WI38 (cell line): ENCODE data around the gene ZBTB37.
"Not testable (repeated sequence)": the region's sequence is repeated elsewhere in the genome, so short reads cannot be mapped to it uniquely, and the experiment has no call there.

Source experiments
- H3K4me3 ChIP-seq: 2 replicates; pipeline ENCODE4 v1.5.1; 2011; ENCODE audit warnings: low read depth, mild to moderate bottlenecking, control low read depth, low read length
- TF ChIP-seq, protein P1 (sequence below): IDR thresholded peaks from 2 replicates; pipeline ENCODE4 v1.5.1; 2012; ENCODE audit warnings: low read depth, mild to moderate bottlenecking, control low read depth, low read length

The ZBTB37 gene

DNA sequence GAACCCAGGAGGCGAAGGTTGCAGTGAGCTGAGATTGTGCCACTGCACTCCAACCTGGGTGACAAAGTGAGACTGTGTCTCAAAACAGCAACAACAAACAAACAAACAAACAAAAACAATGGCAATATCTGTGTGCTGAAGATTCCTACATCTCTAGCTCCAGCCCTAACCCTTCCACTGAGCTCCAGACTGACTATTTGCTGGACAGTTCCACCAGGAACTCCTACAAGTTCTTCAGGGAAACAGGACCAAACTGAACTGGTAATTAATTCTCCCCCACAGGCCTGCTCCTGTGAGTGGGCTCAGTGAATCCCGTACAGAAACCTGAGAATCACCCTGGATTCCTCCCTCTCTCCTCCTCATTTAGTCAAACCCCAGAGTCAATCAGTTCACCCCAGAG, 47.4 kb downstream of the ZBTB37 start:
- H3K4me3 ChIP-seq: no peak overlapping the region
- TF ChIP-seq, protein P1, sequence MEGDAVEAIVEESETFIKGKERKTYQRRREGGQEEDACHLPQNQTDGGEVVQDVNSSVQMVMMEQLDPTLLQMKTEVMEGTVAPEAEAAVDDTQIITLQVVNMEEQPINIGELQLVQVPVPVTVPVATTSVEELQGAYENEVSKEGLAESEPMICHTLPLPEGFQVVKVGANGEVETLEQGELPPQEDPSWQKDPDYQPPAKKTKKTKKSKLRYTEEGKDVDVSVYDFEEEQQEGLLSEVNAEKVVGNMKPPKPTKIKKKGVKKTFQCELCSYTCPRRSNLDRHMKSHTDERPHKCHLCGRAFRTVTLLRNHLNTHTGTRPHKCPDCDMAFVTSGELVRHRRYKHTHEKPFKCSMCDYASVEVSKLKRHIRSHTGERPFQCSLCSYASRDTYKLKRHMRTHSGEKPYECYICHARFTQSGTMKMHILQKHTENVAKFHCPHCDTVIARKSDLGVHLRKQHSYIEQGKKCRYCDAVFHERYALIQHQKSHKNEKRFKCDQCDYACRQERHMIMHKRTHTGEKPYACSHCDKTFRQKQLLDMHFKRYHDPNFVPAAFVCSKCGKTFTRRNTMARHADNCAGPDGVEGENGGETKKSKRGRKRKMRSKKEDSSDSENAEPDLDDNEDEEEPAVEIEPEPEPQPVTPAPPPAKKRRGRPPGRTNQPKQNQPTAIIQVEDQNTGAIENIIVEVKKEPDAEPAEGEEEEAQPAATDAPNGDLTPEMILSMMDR: no peak

DNA sequence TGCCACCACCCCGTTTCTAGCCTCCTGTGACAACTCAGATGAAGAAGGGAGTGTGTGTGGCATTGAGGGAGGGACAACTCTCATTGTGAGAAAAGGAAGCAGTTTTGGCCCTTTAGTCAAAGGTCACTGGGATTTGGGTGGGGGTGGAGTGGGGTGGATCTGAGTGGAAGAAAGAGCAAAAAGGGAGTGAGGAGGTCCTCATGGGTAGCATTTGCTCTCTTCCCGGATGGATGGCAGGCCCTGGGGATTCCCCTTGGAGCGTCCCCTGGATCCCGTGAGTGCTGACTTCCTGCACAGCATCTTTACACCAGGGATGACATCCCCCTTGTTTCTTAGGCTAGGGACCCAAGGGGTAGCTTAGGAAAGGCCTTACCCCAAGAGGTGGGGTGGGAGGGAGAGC, 48.5 kb downstream of the ZBTB37 start:
- TF ChIP-seq, protein P1: no peak
- H3K4me3 ChIP-seq: no peak overlapping the region

DNA sequence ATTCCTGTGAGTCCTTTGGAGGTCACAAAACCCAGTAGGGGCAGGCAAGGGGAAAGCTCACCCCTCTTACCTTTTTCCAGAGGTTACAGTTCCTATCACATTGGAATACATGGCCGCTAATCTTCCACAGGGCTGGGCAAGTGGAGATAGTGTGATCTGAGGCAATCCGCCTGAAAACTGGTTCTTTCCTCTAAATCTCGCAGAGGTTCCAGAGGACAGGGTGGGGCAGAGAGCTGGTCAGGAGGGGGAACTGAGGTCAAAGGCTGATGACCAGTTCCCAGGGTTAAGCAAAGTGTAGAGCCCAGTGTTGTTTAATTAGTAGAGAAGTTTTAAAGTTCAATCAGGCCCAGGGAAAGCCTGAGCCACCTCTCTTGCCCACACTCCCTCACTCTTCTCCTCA, 49.0 kb downstream of the ZBTB37 start, which contains the start of gene SERPINC1:
Gene SERPINC1, minus strand, starts transcription at position 179 of the 400 bp plus-strand sequence. Its CDS starts 68 bp downstream, at position 111.
- H3K4me3 ChIP-seq: no peak within 1 kb of the TSS
- TF ChIP-seq, protein P1: no peak

DNA sequence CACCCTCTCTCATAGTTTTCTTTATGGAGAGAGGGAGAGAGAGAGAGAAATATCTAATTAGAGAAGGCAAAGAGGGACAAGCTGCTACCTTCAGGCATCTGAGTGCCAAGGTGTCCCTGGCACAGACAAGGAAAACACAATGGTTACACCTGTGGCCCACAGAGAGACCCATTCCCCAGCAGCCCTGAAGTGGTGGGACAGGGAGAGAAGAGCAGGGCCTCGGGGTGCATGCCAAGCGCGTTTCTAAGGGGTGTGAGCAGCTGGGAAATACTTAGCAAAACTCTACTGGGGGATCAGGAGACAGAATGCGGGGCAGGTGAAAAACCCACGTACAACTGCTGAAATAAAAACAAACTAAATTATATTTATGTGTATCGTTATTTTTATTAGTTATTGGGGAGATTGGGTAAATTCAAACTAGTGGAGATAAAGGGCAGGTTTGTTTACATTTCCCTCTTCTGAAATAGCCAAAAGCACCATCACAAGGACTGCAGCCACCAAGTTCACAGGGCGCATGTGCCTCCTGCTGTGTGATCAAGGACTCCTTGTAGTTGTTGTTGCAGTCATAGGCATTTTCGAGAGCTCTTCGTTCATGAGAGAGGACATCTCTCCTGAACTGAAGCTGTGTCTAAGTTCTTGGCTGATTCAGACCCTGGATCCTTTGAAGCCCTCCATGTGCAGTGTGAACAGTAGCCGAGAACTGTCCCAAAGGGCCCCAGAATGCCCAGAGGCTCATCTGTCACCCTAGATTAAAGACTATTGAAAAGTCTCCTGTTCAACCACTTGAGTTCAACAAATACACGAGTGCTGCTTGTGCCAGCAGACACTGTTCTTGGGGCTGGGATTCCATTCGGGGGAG, 49.7 kb downstream of the ZBTB37 start:
- TF ChIP-seq, protein P1: no peak
- H3K4me3 ChIP-seq: no peak overlapping the region

DNA sequence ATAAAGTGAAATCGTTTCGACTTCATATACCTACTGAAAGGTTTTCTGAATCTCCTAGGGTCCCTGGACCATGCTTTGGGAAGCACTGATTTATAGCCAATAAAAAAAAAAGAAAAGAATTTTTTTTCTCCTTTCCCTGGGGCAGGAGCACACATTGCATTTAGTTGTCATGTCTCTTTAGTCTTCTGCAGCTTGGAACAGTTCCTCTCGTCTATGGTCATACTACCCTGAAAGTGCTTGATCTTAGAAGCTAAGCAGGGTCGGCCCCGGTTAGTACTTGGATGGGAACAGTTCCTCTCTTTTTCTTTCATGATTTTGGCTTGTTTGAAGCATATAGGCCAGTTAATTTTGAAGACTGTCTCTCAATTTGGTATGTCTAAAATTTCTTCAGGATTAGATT, 52.7 kb downstream of the ZBTB37 start:
- no peak overlapping the region for H3K4me3 ChIP-seq
- TF ChIP-seq, protein P1: no peak

DNA sequence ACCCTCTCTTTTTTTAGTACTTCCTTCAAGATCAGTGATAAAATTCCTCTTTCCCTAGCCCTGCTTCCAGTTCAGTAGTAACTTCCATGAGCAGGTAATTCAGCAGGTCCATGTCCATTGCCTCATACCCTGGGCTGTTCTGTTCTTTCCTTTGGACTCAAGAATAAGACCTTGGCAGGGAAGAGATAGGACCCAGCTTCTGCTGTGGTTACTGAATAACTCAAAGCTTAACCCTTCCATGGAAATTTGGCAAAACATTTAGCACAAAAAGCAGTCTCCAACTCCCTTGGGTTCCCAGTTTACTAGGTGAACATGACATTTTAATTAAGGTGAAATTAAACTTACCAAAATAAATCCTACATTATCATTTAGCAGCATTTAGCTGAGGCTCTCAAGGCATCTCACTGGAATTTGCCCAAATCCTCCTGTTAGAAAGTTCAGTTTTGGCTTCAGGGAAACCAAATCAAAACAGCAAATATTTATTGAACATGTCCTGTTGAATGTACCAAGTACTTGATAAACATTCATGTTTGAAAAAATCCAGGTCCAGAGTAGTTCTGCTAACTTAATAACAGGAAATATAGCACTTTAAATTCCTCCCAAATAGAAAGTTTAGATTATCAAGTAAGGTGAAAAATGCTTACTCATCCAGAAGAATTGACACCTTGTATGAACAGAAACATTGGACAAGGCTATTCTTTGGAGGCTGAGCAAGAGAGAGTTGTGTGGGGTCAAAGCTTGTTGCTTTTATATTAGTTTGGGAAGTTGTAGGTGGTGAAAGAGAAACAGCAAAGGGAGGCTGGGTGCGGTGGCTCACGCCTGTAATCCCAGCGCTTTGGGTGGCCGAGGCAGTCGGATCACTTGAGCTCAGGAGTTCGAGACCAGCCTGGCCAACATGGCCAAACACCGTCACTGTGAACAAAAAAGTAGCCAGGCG, 57.4 kb downstream of the ZBTB37 start:
- no peak overlapping the region for H3K4me3 ChIP-seq
- TF ChIP-seq, protein P1: no peak

DNA sequence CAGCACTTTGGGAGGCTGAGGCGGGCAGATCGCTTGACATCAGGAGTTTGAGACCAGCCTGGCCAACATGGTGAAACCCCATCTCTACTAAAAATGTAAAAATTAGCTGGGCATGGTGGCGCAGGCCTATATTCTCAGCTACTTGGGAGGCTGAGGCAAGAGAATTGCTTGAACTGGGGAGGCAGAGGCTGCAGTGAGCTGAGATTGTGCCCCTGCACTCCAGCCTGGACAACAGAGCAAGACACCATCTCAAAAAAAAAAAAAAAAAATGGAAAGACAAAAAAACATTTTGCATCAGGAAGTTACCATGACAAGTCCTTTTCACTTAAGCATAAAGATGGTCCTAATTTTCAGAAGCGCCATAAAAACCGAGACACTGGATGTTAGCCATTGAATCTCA, 62.4 kb downstream of the ZBTB37 start:
- not testable (repeated sequence) for H3K4me3 ChIP-seq
